ENCODE measurements around the gene FRAT1. TPM values are rescaled to one million over a fixed set of nuclear protein-coding genes. Genes with fewer than 3 reads are reported as not detected.

Gene FRAT1
- total and polyA plus RNA-seq, 2 of the 13 experiments (the other 11 are each of a cell fraction or from before 2014, with no cell fraction given): 1.7 to 2.3 TPM

GRCh38 chr10:97279121-97279815 lies 39.8 kb upstream of the FRAT1 start (continued):
- TF ChIP-seq ZNF136 (CRISPR knock-in tag; IDR thresholded peaks at IDR 0.05; ENCODE audit: low read depth) (no peak), ZNF10 (CRISPR knock-in tag; IDR thresholded peaks at IDR 0.05; ENCODE audit: borderline replicate concordance, low read depth) (no peak), ZNF788 (CRISPR knock-in tag; IDR thresholded peaks at IDR 0.05; ENCODE audit: borderline replicate concordance) (no peak), GATAD2A (CRISPR knock-in tag; IDR thresholded peaks at IDR 0.05) (peak; percentile 76), KMT2A (CRISPR knock-in tag; IDR thresholded peaks at IDR 0.05) (no peak), ZNF597 (CRISPR knock-in tag; IDR thresholded peaks at IDR 0.05) (no peak), ATRX (CRISPR knock-in tag; IDR thresholded peaks at IDR 0.05; ENCODE audit: borderline replicate concordance) (no peak), ZFYVE20 (CRISPR knock-in tag; IDR thresholded peaks at IDR 0.05; ENCODE audit: borderline replicate concordance, low read depth) (no peak), ZNF343 (CRISPR knock-in tag; IDR thresholded peaks at IDR 0.05) (no peak), ZFP37 (CRISPR knock-in tag; IDR thresholded peaks at IDR 0.05; ENCODE audit: borderline replicate concordance) (no peak), ZNF615 (CRISPR knock-in tag; IDR thresholded peaks at IDR 0.05; ENCODE audit: borderline replicate concordance) (no peak), RBFOX2 (IDR thresholded peaks at IDR 0.05; ENCODE audit: low read depth, low read length) (no peak), SOX5 (CRISPR knock-in tag; IDR thresholded peaks at IDR 0.05; ENCODE audit: borderline replicate concordance) (peak; percentile 56; the same call in 1 of the 2 replicates), NCOR1 (IDR thresholded peaks at IDR 0.05; ENCODE audit: borderline replicate concordance, low read length) (peak; percentile 24; the same call in 1 of the 2 replicates), ZKSCAN8 (CRISPR knock-in tag; IDR thresholded peaks at IDR 0.05; ENCODE audit: borderline replicate concordance) (no peak), ZNF747 (CRISPR knock-in tag; IDR thresholded peaks at IDR 0.05; ENCODE audit: borderline replicate concordance) (no peak), ZNF512 (CRISPR knock-in tag; IDR thresholded peaks at IDR 0.05) (no peak), ZZZ3 (CRISPR knock-in tag; IDR thresholded peaks at IDR 0.05; ENCODE audit: borderline replicate concordance) (no peak), THYN1 (CRISPR knock-in tag; IDR thresholded peaks at IDR 0.05; ENCODE audit: borderline replicate concordance, low read depth) (no peak), HDAC6 (IDR thresholded peaks at IDR 0.05; ENCODE audit: low read depth, low read length) (no peak), ZNF713 (CRISPR knock-in tag; IDR thresholded peaks at IDR 0.05) (no peak), MLX (CRISPR knock-in tag; IDR thresholded peaks at IDR 0.05) (no peak), MLLT10 (CRISPR knock-in tag; IDR thresholded peaks at IDR 0.05) (no peak), SP5 (CRISPR knock-in tag; IDR thresholded peaks at IDR 0.05; ENCODE audit: borderline replicate concordance, low read depth) (0 out of 2 replicates have a peak, but pooled peaks have one; percentile 15), ZNF782 (CRISPR knock-in tag; IDR thresholded peaks at IDR 0.05; ENCODE audit: borderline replicate concordance) (no peak), JUND (CRISPR knock-in tag; IDR thresholded peaks at IDR 0.05) (peak; percentile 85), XRCC5 (optimal IDR thresholded peaks at IDR 0.05; ENCODE audit: low read length) (no peak)

All from HepG2 (cell line).